ENCODE measurements around the gene CHN2.

- TF ChIP-seq POLR2AphosphoS5 (IDR thresholded peaks at IDR 0.05; ENCODE audit: low read depth, low read length) (no peak), TAF1 (IDR thresholded peaks at IDR 0.05; ENCODE audit: borderline replicate concordance, low read depth, low read length) (no peak), POLR2A (IDR thresholded peaks at IDR 0.05; ENCODE audit: low read depth, low read length) (no peak)
Observed at GRCh38 chr7:29167721-29168120, 26.9 kb upstream of the CHN2 start.

All from GM12892 (cell line).